ENCODE data around the gene DLG1.

DNA sequence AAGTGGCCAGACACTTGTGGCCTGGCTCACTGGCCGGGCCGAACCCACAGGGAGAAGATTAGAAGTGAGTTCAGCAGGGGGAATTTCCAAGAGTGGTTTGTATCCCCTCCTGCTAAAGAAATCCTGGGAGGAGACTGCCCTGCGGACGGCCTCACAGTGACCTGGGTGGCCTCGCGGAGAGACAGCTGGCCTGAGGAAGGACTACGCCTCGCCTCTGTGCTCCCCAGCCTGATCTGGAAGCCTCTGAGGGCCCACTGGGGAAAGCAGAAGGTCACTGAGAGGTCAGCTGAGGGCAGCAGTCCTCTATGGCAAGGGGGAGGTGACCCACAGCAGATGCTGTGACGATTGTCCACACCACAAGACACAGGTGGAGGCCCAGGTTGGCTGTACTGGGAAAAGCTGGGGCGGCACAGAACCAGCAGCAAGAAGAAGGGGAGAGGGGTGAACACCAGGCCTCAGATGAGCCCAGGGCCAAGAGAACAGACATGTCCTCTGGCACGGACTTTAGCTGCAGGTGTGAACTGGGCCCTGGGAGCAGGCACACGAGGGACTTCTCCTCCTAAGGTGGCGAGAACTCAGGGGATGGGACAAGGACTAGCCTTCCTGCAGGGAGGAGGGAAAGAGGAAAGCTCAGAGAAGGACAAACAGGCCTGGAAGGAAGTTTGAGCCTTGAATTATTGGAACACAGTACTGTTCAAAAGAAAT is 37.2 kb upstream of the DLG1 start:
- TF ChIP-seq, protein P1, sequence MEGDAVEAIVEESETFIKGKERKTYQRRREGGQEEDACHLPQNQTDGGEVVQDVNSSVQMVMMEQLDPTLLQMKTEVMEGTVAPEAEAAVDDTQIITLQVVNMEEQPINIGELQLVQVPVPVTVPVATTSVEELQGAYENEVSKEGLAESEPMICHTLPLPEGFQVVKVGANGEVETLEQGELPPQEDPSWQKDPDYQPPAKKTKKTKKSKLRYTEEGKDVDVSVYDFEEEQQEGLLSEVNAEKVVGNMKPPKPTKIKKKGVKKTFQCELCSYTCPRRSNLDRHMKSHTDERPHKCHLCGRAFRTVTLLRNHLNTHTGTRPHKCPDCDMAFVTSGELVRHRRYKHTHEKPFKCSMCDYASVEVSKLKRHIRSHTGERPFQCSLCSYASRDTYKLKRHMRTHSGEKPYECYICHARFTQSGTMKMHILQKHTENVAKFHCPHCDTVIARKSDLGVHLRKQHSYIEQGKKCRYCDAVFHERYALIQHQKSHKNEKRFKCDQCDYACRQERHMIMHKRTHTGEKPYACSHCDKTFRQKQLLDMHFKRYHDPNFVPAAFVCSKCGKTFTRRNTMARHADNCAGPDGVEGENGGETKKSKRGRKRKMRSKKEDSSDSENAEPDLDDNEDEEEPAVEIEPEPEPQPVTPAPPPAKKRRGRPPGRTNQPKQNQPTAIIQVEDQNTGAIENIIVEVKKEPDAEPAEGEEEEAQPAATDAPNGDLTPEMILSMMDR (conservative IDR thresholded peaks at IDR 0.05; ENCODE audit: low read length): no peak
- no peak for TF ChIP-seq EZH2phosphoT487 (IDR thresholded peaks at IDR 0.05; ENCODE audit: borderline replicate concordance, low read depth, low read length)
